Neural progenitor cell (in vitro differentiated cells): ENCODE measurements around the gene PDE7B.

Experiments
- EZH2 ChIP-seq: fragments of 200-600 bp; sonication (generic); IDR thresholded peaks from 2 replicates; pipeline ENCODE4 v1.6.1; 2017; ENCODE audit warnings: antibody characterized with exemption, mild to moderate bottlenecking, moderate library complexity
- EZH2phosphoT487 ChIP-seq: fragments of 200-600 bp; sonication (generic); IDR thresholded peaks from 2 replicates; pipeline ENCODE4 v1.6.1; 2017; ENCODE audit warnings: antibody characterized with exemption
- TF ChIP-seq, protein P1 (sequence below): fragments of 200-600 bp; sonication (generic); IDR thresholded peaks from 2 replicates; pipeline ENCODE4 v1.5.1; 2017; ENCODE audit warnings: antibody characterized with exemption, mild to moderate bottlenecking

DNA sequence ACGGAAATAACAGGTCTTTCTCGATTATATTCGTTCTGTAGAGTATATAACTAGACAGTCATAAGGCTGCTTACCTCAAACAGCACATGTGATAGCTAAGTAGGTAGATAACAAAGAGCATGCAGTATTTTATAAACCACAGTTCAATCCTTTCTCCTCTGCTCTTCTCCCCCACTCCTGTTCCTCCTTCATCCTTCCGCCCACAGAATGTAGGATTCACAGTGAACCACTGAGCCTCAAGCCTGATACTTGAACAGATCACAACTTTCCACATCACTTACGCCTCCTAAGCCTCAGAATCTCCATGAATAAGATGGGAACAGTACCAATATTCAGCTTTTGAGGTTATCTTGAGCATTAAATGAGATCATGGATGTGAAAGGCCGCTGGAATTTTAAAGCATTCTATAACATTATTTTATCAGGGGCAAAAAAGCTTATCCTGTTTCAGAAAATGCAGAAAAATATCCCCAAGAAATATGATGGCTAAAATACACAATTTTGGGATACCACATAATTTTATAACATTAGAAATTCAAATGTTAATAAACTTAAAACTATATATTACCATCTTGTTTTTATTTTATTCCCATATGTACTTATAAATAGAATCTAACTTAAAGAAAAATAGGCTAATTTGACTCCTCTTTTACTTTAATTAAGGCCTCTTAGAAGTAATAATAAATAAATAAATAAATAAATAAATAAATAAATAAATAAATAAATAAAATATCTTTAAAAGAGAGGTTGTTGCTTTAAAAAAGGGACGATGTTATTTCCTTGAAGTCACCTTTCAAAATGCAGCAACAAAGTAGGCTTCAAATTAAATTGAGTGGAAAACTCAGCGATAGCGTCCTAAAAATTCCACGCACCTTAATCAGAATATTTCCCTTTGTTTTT is 365.3 kb downstream of the PDE7B start:
- TF ChIP-seq, protein P1, sequence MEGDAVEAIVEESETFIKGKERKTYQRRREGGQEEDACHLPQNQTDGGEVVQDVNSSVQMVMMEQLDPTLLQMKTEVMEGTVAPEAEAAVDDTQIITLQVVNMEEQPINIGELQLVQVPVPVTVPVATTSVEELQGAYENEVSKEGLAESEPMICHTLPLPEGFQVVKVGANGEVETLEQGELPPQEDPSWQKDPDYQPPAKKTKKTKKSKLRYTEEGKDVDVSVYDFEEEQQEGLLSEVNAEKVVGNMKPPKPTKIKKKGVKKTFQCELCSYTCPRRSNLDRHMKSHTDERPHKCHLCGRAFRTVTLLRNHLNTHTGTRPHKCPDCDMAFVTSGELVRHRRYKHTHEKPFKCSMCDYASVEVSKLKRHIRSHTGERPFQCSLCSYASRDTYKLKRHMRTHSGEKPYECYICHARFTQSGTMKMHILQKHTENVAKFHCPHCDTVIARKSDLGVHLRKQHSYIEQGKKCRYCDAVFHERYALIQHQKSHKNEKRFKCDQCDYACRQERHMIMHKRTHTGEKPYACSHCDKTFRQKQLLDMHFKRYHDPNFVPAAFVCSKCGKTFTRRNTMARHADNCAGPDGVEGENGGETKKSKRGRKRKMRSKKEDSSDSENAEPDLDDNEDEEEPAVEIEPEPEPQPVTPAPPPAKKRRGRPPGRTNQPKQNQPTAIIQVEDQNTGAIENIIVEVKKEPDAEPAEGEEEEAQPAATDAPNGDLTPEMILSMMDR = no peak
- TF ChIP-seq EZH2 (no peak), EZH2phosphoT487 (no peak)
